Colonic mucosa (tissue), 4 donors: ENCODE results near the gene SAMSN1. TPM values are rescaled to one million over a fixed set of nuclear protein-coding genes. Genes with fewer than 3 reads are reported as not detected.

Experiments
- DNase-seq: peaks from one replicate; pipeline ENCODE4 v3.0.0-alpha.2; 2020
- H3K27ac ChIP-seq: fragments of 200-600 bp; one replicate; pipeline ENCODE4 v1.8.0; 2021
- H3K27me3 ChIP-seq: fragments of 200-600 bp; one replicate; pipeline ENCODE4 v1.8.0; 2021
- H3K36me3 ChIP-seq: fragments of 200-600 bp; one replicate; pipeline ENCODE4 v1.8.0; 2021
- H3K4me1 ChIP-seq: fragments of 200-600 bp; one replicate; pipeline ENCODE4 v1.8.0; 2021; ENCODE audit warnings: mild to moderate bottlenecking
- H3K4me3 ChIP-seq: fragments of 200-600 bp; one replicate; pipeline ENCODE4 v1.8.0; 2021
- H3K9ac ChIP-seq, 2 donors: one replicate each; pipeline ENCODE4 v1.7.0; 2013; ENCODE audit warnings: control low read depth in 2 of 2, low read depth in 2 of 2, low read length in 2 of 2
- H3K9me3 ChIP-seq: fragments of 200-600 bp; one replicate; pipeline ENCODE4 v1.8.0; 2021
- CTCF ChIP-seq: fragments of 200-600 bp; IDR thresholded peaks from one replicate; pipeline ENCODE4 v1.8.0; 2022; ENCODE audit warnings: antibody characterized with exemption, mild to moderate bottlenecking
- intact Hi-C: fragments of 100-400 bp; cut with DNase I; formaldehyde crosslinking; loops from one replicate; pipeline ENCODE4 v1.14.1; 2022
- total RNA-seq, 2 donors: library from RNA; stranded (reverse); fragmentation: NEBNext Ultra II Directional in 1 of 2; extraction: Animal tissue kit (Norgen Biotek cat#: 25700) in 1 of 2; gene quantifications; one replicate each; pipeline ENCODE4 v1.2.1, GENCODE V29; 2021
- donor health status: healthy.
- donor health status: DM: no; HTN: no; CAD: no.
- donor health status: DM: no; HTN: no; CAD: no.

Gene SAMSN1
- total RNA-seq, 2 donors from 2014 or later: 2.5 to 5.1 TPM

GRCh38 chr21:14474995-14475394 lies 71.1 kb downstream of the SAMSN1 start:
- Histone ChIP-seq H3K27me3 (no peaks in the 10 kb centered on the region), H3K4me1 (no peaks in the 10 kb centered on the region), H3K27ac (no peak overlapping the region), H3K9me3 (no peaks in the 10 kb centered on the region), H3K4me3 (no peak overlapping the region), H3K9ac (no peak overlapping the region), H3K36me3 (no peaks in the 10 kb centered on the region)
- no peak for DNase-seq
- no peak for TF ChIP-seq CTCF
- intact Hi-C loops: no loop called here

GRCh38 chr21:14469641-14470040 lies 76.5 kb downstream of the SAMSN1 start:
- no peak for TF ChIP-seq CTCF
- intact Hi-C loops: no loop called here

GRCh38 chr21:14466715-14467114 lies 79.4 kb downstream of the SAMSN1 start:
- H3K4me1 ChIP-seq: no peaks in the 10 kb centered on the region
- no peak for TF ChIP-seq CTCF
- no peak for DNase-seq
- H3K9me3 ChIP-seq: no peaks in the 10 kb centered on the region
- no peaks in the 10 kb centered on the region for H3K27me3 ChIP-seq
- no peaks in the 10 kb centered on the region for H3K36me3 ChIP-seq
- no peak overlapping the region for H3K9ac ChIP-seq
- intact Hi-C loops: no loop called here
- no peak overlapping the region for H3K27ac ChIP-seq
- no peak overlapping the region for H3K4me3 ChIP-seq

More at GRCh38 chr21:14469641-14470040, 76.5 kb downstream of the SAMSN1 start:
- no peak overlapping the region for H3K9ac ChIP-seq
- no peaks in the 10 kb centered on the region for H3K36me3 ChIP-seq
- H3K27ac ChIP-seq: no peak overlapping the region
- H3K4me1 ChIP-seq: no peaks in the 10 kb centered on the region
- H3K9me3 ChIP-seq: no peaks in the 10 kb centered on the region
- H3K27me3 ChIP-seq: no peaks in the 10 kb centered on the region
- DNase-seq: no peak
- no peak overlapping the region for H3K4me3 ChIP-seq

- H3K4me3 ChIP-seq: no peak overlapping the region
- intact Hi-C loops: no loop called here
- no peak overlapping the region for H3K27ac ChIP-seq
- H3K9me3 ChIP-seq: no peaks in the 10 kb centered on the region
- H3K27me3 ChIP-seq: no peaks in the 10 kb centered on the region
- no peaks in the 10 kb centered on the region for H3K4me1 ChIP-seq
- DNase-seq: no peak
- H3K9ac ChIP-seq: no peak overlapping the region
- no peaks in the 10 kb centered on the region for H3K36me3 ChIP-seq
- no peak for TF ChIP-seq CTCF
Measured at GRCh38 chr21:14457762-14458161, 88.4 kb downstream of the SAMSN1 start.

- intact Hi-C loops: no loop called here
- H3K27ac ChIP-seq: no peak overlapping the region
- no peaks in the 10 kb centered on the region for H3K36me3 ChIP-seq
- H3K4me3 ChIP-seq: no peak overlapping the region
- no peaks in the 10 kb centered on the region for H3K27me3 ChIP-seq
- no peak for TF ChIP-seq CTCF
- H3K4me1 ChIP-seq: no peaks in the 10 kb centered on the region
- no peaks in the 10 kb centered on the region for H3K9me3 ChIP-seq
- DNase-seq: no peak
- H3K9ac ChIP-seq: no peak overlapping the region
Measured at GRCh38 chr21:14456911-14457310, 89.2 kb downstream of the SAMSN1 start.
